ENCODE results near the gene YPEL1.

YPEL1 gene

DNA sequence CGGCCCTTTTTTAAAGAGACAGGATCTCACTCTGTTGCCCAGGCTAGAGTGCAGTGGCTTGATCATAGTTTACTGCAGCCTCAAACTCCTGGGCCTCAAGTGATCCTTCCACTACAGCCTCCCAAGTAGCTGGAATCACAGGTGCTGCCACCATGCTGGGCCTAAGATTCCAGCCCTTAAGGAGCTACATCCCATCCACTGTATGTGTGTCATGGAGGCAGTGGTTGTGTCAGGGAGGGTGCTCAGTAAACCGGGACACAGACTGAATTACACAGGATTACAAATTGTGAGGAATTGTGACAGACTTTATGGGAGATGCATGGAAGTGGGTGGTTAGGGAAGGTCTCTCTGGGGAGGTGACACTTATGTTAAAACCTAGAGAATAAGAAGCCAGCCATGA lies 71.9 kb downstream of the YPEL1 start:
- TF ChIP-seq, protein P1, sequence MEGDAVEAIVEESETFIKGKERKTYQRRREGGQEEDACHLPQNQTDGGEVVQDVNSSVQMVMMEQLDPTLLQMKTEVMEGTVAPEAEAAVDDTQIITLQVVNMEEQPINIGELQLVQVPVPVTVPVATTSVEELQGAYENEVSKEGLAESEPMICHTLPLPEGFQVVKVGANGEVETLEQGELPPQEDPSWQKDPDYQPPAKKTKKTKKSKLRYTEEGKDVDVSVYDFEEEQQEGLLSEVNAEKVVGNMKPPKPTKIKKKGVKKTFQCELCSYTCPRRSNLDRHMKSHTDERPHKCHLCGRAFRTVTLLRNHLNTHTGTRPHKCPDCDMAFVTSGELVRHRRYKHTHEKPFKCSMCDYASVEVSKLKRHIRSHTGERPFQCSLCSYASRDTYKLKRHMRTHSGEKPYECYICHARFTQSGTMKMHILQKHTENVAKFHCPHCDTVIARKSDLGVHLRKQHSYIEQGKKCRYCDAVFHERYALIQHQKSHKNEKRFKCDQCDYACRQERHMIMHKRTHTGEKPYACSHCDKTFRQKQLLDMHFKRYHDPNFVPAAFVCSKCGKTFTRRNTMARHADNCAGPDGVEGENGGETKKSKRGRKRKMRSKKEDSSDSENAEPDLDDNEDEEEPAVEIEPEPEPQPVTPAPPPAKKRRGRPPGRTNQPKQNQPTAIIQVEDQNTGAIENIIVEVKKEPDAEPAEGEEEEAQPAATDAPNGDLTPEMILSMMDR (conservative IDR thresholded peaks at IDR 0.05; ENCODE audit: low read depth, low read length) = no peak
- no peak for DNase-seq (ENCODE audit: low read depth)
- H3K4me3 ChIP-seq (ENCODE audit: low read depth, low read length) = no peak overlapping the region

DNA sequence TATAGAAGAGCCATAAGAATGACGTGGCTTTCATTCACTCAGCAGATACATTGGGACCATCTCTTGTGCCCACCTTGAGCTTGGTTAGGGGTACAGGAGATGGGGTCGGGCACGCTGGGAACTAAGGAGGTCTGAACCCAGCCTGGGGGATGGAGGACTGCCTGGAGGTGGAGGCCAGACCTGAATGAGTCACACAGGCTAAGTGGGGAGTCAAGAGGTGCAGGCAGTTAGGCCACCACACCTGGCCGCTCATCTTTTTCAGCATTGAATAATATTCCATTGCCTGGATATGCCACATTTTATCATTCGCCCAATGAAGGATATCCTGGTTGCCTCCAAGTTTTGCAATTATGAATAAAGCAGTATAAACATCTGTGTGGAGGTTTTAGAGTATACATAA lies 73.6 kb downstream of the YPEL1 start:
- no peak for DNase-seq (ENCODE audit: low read depth)
- no peak overlapping the region for H3K4me3 ChIP-seq (ENCODE audit: low read depth, low read length)
- TF ChIP-seq, protein P1 (conservative IDR thresholded peaks at IDR 0.05; ENCODE audit: low read depth, low read length) = no peak

DNA sequence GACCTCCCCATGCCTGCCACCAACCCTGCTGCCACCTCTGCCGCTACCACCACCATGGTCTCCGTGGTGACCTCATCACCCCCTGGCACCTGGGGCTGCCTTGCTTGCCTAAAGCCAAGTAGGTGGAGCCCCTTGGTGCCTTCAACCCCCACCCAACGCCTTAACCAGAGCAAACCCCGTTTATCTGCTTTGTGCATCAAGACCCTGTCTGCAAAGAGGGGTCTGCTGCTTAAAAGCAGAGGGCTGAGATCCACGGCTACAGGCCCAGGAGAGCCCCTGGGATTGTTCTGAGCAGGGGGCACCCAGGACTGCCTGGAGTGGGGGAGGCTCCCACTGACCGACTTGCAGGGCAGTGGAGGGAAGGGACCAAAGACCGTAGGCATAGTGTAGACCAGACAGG lies 74.7 kb downstream of the YPEL1 start:
- TF ChIP-seq, protein P1 (conservative IDR thresholded peaks at IDR 0.05; ENCODE audit: low read depth, low read length) = no peak

DNA sequence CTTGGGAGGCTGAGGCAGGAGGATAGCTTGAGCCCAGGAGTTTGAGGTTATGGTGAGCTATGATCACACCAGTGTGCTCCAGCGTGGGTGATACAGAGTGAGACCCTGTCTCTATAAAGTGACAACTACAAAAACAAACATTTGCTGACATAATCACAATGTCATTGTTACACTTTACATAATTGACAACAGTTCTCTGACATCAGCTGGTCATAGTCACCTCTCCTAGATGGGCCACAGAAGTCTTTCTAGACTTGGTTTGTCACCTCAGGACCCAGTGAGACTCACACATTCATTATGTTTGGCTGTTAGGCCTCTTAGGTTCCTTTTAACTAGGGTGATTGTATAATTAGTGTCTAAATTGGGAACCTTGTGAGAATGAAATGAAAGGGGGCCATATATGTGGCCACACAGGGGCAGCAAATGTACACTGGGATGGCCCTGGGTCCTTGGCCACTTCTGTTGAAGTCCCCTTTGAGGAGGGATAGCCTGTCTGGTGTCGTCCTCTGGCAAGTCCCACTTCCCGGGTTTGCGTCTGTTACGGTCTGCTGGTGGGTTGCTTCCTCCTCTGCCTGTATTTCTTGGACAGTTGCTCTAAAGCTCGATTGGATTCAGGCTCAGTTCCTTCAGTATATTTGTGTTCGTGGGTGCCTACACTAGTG lies 75.6 kb downstream of the YPEL1 start:
- TF ChIP-seq, protein P1 (conservative IDR thresholded peaks at IDR 0.05; ENCODE audit: low read depth, low read length) = no peak
- H3K4me3 ChIP-seq (ENCODE audit: low read depth, low read length) = no peak overlapping the region
- DNase-seq (ENCODE audit: low read depth) = no peak

More for the DNA sequence above, 74.7 kb downstream of the YPEL1 start:
- no peak for DNase-seq (ENCODE audit: low read depth)
- no peak overlapping the region for H3K4me3 ChIP-seq (ENCODE audit: low read depth, low read length)

DNA sequence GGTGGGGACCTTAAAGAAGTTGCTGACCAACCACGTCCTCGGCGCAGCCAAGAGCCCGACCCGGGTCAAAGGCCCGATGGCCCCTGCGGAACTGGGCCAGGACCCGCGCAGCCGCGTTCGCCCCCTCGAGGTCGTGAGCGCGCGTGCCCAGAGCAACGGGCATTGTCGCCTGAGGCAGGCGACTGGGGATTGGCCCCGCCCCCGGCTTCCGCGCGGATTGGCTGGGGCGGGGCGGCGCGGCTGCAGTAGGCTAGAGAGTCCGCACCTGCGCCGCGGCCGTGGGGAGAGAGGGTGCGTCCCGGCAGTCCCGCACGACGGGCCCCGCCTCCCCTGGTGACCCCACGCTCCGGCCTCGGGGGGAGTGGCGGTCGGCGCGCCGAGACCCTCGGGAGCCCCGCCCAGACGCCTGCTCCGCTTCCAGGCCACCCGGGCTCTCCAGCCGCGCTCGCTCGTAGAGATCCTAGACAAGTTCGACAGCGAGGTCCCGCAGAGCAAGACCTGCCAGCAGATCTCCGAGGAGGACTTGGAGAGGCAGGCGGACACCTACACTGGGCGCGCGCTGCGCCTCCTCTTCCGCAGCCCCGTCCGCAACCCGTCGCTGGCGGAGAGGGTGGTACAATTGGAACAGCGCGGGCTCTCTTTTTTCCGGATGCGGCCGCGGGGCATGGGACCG lies 78.1 kb downstream of the YPEL1 start:
- no peak for DNase-seq (ENCODE audit: low read depth)
- H3K4me3 ChIP-seq (ENCODE audit: low read depth, low read length) = peak overlapping the region; percentile 46
- TF ChIP-seq, protein P1 (conservative IDR thresholded peaks at IDR 0.05; ENCODE audit: low read depth, low read length) = no peak

DNA sequence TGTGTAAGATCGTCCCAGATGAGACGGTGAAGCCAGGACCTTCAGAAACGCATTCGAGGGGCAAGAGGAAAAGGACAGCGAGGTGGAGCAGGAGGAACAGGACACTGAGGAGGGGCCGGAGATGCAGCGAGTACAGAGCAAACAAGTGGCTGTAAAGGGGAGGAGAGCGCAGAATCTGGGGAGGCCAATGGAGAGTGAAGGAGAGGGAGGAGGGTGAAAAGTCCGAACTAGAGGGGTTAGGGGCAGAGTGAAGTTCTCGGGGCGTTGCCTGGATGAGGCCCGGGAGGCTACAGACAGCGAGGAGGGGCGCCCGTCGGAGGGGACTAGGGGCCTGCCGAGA lies 78.6 kb downstream of the YPEL1 start:
- TF ChIP-seq, protein P1 (conservative IDR thresholded peaks at IDR 0.05; ENCODE audit: low read depth, low read length) = no peak
- no peak for DNase-seq (ENCODE audit: low read depth)
- H3K4me3 ChIP-seq (ENCODE audit: low read depth, low read length) = peak overlapping the region; percentile 46

Data from choroid plexus epithelial cell (primary cell).